GM23248 (cell line): ENCODE measurements around the gene ACVR1B. TPM values are rescaled to one million over a fixed set of nuclear protein-coding genes. Genes with fewer than 3 reads are reported as not detected.

Experiments used
- DNase-seq: peaks from one replicate; pipeline ENCODE4 v3.0.0-alpha.2; 2015
- H2AFZ ChIP-seq: fragments of 200-600 bp; sonication (generic); 2 replicates; pipeline ENCODE4 v1.6.1; 2016; ENCODE audit warnings: antibody characterized with exemption
- H3F3A ChIP-seq: fragments of 200-600 bp; sonication (generic); 2 replicates; pipeline ENCODE4 v1.6.1; 2016; ENCODE audit warnings: mild to moderate bottlenecking, antibody characterized with exemption, mixed run types; ENCODE audit not compliant: insufficient read depth
- H3K27ac ChIP-seq: fragments of 200-600 bp; sonication (generic); 2 replicates; pipeline ENCODE4 v1.5.1; 2016; ENCODE audit warnings: mild to moderate bottlenecking
- H3K27me3 ChIP-seq: fragments of 200-600 bp; sonication (generic); replicated peaks from 2 replicates; pipeline ENCODE4 v1.6.1; 2016; ENCODE audit warnings: mild to moderate bottlenecking; ENCODE audit not compliant: insufficient read depth
- H3K36me3 ChIP-seq: fragments of 200-600 bp; sonication (generic); 2 replicates; pipeline ENCODE4 v1.6.1; 2016; ENCODE audit warnings: low read depth, mild to moderate bottlenecking
- H3K4me1 ChIP-seq: fragments of 200-600 bp; sonication (generic); 2 replicates; pipeline ENCODE4 v1.6.1; 2016; ENCODE audit warnings: mild to moderate bottlenecking; ENCODE audit not compliant: insufficient read depth
- H3K4me2 ChIP-seq: fragments of 200-600 bp; sonication (generic); one replicate; pipeline ENCODE4 v1.6.1; 2016; ENCODE audit warnings: mild to moderate bottlenecking; ENCODE audit not compliant: unreplicated experiment
- H3K4me3 ChIP-seq: fragments of 200-600 bp; sonication (generic); 2 replicates; pipeline ENCODE4 v1.5.1; 2016; ENCODE audit warnings: mild to moderate bottlenecking
- H3K79me2 ChIP-seq: fragments of 200-600 bp; sonication (generic); 2 replicates; pipeline ENCODE4 v1.6.1; 2016; ENCODE audit warnings: mild to moderate bottlenecking; ENCODE audit not compliant: insufficient read depth
- H3K9ac ChIP-seq: fragments of 200-600 bp; sonication (generic); 2 replicates; pipeline ENCODE4 v1.6.1; 2016; ENCODE audit warnings: mild to moderate bottlenecking
- H3K9me2 ChIP-seq: fragments of 200-600 bp; sonication (generic); 2 replicates; pipeline ENCODE4 v1.6.1; 2016; ENCODE audit warnings: mixed run types, mild to moderate bottlenecking, moderate library complexity; ENCODE audit not compliant: insufficient read depth
- H3K9me3 ChIP-seq: fragments of 200-600 bp; sonication (generic); one replicate; pipeline ENCODE4 v1.6.1; 2017; ENCODE audit warnings: low read depth
- H4K20me1 ChIP-seq: fragments of 200-600 bp; sonication (generic); 2 replicates; pipeline ENCODE4 v1.6.0; 2016; ENCODE audit not compliant: insufficient read depth
- EZH2 ChIP-seq: fragments of 200-600 bp; sonication (generic); IDR thresholded peaks from 2 replicates; pipeline ENCODE4 v1.6.1; 2018; ENCODE audit warnings: antibody characterized with exemption, mild to moderate bottlenecking; ENCODE audit not compliant: insufficient read depth, poor library complexity, severe bottlenecking
- EZH2phosphoT487 ChIP-seq: fragments of 200-600 bp; sonication (generic); IDR thresholded peaks from 2 replicates; pipeline ENCODE4 v1.6.1; 2018; ENCODE audit warnings: antibody characterized with exemption, moderate library complexity, mild to moderate bottlenecking, low read depth; ENCODE audit not compliant: insufficient read depth
- WGBS, 2 experiments: methylation state at CpG; one replicate each; pipeline ENCODE4 v1.1.6; 2015 to 2017; ENCODE audit warnings: low lambda C conversion rate in 2 of 2, low coverage in 1 of 2; ENCODE audit errors: missing lambda C conversion rate in 2 of 2; 5-methylcytosine and 5-hydroxymethylcytosine counted together
- in situ Hi-C: fragments of 300-500 bp; cut with MboI; formaldehyde crosslinking; loops from 2 replicates; pipeline ENCODE4 v1.15.0; 2020
- polyA plus RNA-seq: library from polyadenylated mRNA; unstranded; fragments of >200 nt; fragmentation: Nextera tagmentation; extraction: Ambion mirVana; gene quantifications from 2 replicates; pipeline ENCODE4 v1.2.1, GENCODE V29; 2016
- total RNA-seq: library from RNA; depleted of rRNA; stranded (reverse); fragments of >200 nt; shearing (Covaris generic); gene quantifications from 2 replicates; pipeline ENCODE4 v1.2.3, GENCODE V29; 2014

ACVR1B gene
- total and polyA plus RNA-seq, 2 experiments from 2014 or later, result 2.8 to 17.0 TPM

DNA sequence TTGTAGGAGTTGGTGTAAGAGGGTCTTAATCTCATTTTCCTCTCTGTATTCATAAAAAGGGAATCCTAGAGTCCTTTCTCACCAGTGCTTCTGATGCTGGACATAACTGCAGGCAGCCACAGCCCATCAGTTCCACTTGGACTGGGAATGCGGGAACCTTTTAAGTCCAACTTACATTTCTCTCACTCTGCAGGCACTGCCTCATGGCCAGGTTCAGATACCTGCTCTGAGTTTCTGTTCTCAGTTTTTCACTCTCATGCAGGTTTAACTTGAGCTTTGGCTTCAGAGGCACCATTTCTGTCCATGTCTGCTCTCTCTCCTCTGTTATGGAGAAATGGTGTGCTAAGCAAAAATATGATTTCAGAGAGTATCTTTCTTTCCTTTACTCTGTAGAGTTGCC, 4.2 kb downstream of the ACVR1B start:
- Histone ChIP-seq H3K27ac (no peak overlapping the region), H3K36me3 (no peaks in the 10 kb centered on the region), H3K4me2 (peak overlapping the region; percentile 88), H3K9ac (no peak overlapping the region), H3K79me2 (peaks cover 93% of the 10 kb centered on the region), H3K4me1 (peaks cover 50% of the 10 kb centered on the region), H4K20me1 (peaks cover 3% of the 10 kb centered on the region; the same call in 1 of the 2 replicates), H3F3A (peaks cover 36% of the 10 kb centered on the region), H3K27me3 (no peaks in the 10 kb centered on the region), H3K4me3 (no peak overlapping the region), H3K9me3 (no peaks in the 10 kb centered on the region), H2AFZ (no peak overlapping the region), H3K9me2 (no peaks in the 10 kb centered on the region)
- in situ Hi-C loops, result no loop called here
- no peak for TF ChIP-seq EZH2phosphoT487
- TF ChIP-seq EZH2, result no peak
- WGBS, 2 experiments, result 100% methylated on average over 1 of the region's 1 CpG
- no peak for DNase-seq

DNA sequence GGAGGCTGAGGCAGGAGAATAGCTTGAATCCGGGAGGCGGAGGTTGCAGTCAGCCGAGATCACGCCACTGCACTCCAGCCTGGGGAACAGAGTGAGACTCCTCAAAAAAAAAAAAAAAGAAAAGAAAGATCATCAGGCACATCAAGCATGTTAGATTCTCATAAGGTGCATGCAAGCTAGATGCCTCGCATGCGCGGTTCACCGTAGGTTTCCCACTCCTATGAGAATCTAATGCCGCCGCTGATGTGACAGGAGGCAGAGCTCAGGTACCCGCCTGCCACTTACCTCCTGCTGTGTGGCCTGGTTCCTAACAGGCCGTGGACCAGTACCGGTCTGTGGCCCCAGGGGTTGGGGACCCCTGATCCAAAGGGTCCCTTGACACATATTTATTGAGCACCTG, 7.0 kb downstream of the ACVR1B start:
- Histone ChIP-seq H3K9ac (no peak overlapping the region), H3K27ac (no peak overlapping the region), H3K4me1 (peaks cover 39% of the 10 kb centered on the region), H3K9me3 (no peaks in the 10 kb centered on the region), H3K9me2 (no peaks in the 10 kb centered on the region), H2AFZ (no peak overlapping the region), H4K20me1 (peaks cover 7% of the 10 kb centered on the region; the same call in 1 of the 2 replicates), H3K4me3 (no peak overlapping the region), H3K36me3 (peaks cover 4% of the 10 kb centered on the region; the same call in 1 of the 2 replicates), H3K27me3 (no peaks in the 10 kb centered on the region), H3F3A (peaks cover 25% of the 10 kb centered on the region; the same call in 1 of the 2 replicates), H3K79me2 (peaks cover 100% of the 10 kb centered on the region), H3K4me2 (no peak overlapping the region)
- in situ Hi-C loops, result no loop called here
- WGBS, 2 experiments, result 94 to 95% methylated on average over 13 of the region's 13 CpGs
- no peak for DNase-seq
- TF ChIP-seq EZH2 (no peak), EZH2phosphoT487 (no peak)

DNA sequence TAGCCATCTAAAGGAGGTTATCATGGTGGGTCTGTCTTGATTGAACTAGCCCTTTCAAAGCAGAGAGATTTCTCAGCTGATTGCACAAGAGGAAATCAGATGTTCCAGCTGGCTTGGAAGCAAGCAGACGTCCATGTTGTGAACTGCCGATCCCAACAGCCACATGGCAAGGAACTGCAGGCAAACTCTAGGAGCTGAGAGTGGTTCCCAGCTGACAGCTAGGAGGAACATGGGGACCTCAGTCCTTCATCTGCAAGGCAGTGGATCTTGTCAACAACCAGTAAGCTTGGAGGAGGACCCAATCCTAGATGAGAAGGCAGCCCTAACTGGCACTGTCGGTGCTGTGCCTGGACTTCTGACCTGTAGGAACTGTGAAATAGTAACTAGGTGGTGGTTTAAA, 7.7 kb downstream of the ACVR1B start:
- no peak overlapping the region for H3K27ac ChIP-seq
- H3K9ac ChIP-seq, result no peak overlapping the region
- peaks cover 32% of the 10 kb centered on the region for H3K4me1 ChIP-seq
- H3K9me2 ChIP-seq, result no peaks in the 10 kb centered on the region
- H3K9me3 ChIP-seq, result no peaks in the 10 kb centered on the region
- H3K27me3 ChIP-seq, result no peaks in the 10 kb centered on the region
- WGBS, 2 experiments, result 24 to 36% methylated on average over 3 of the region's 3 CpGs
- peaks cover 100% of the 10 kb centered on the region for H3K79me2 ChIP-seq
- H2AFZ ChIP-seq, result peak overlapping the region; percentile 53; the same call in 1 of the 2 replicates
- H3K36me3 ChIP-seq, result peaks cover 4% of the 10 kb centered on the region; the same call in 1 of the 2 replicates
- peak overlapping the region; percentile 39 for H3K4me2 ChIP-seq
- TF ChIP-seq EZH2phosphoT487, result no peak
- no peak for TF ChIP-seq EZH2
- H4K20me1 ChIP-seq, result peaks cover 7% of the 10 kb centered on the region; the same call in 1 of the 2 replicates
- DNase-seq, result peak; percentile 52
- in situ Hi-C loops, result no loop called here
- H3F3A ChIP-seq, result peaks cover 18% of the 10 kb centered on the region; the same call in 1 of the 2 replicates
- no peak overlapping the region for H3K4me3 ChIP-seq

DNA sequence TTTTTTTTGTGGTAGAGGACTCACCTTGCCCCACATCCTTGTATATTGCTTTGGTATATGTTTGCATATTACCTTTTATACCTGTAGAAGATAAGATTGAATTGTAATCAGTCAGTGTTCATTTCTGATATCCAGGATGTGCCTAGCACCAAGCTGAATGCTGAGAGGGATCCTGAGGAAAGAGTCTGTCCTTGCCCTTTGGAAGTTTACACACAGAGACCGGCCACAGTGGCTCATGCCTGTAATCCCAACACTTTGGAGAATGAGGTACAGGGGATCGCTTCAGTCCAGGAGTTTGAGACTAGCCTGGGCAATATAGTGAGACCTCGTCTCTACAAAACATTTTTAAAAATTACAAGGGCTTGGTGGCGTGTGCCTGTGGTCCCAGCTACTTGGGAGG, 8.4 kb downstream of the ACVR1B start:
- Histone ChIP-seq H4K20me1 (peaks cover 7% of the 10 kb centered on the region; the same call in 1 of the 2 replicates), H3K27me3 (no peaks in the 10 kb centered on the region), H3K27ac (no peak overlapping the region), H3K79me2 (peaks cover 100% of the 10 kb centered on the region), H3K4me1 (peaks cover 25% of the 10 kb centered on the region), H3K9me2 (no peaks in the 10 kb centered on the region), H3F3A (peaks cover 11% of the 10 kb centered on the region; the same call in 1 of the 2 replicates), H3K4me2 (no peak overlapping the region), H3K9me3 (no peaks in the 10 kb centered on the region), H3K9ac (no peak overlapping the region), H2AFZ (no peak overlapping the region), H3K36me3 (peaks cover 4% of the 10 kb centered on the region; the same call in 1 of the 2 replicates), H3K4me3 (no peak overlapping the region)
- WGBS, 2 experiments, result 91 to 94% methylated on average over 4 of the region's 4 CpGs
- TF ChIP-seq EZH2 (no peak), EZH2phosphoT487 (no peak)
- no peak for DNase-seq
- in situ Hi-C loops, result no loop called here
